RPMI7951 (cell line): ENCODE results near the gene HSD17B14. TPM values are rescaled to one million over a fixed set of nuclear protein-coding genes. Genes with fewer than 3 reads are reported as not detected.
"Not testable (repeated sequence)": the region's sequence is repeated elsewhere in the genome, so short reads cannot be mapped to it uniquely, and the experiment has no call there.

Experiments
- DNase-seq: peaks from one replicate; pipeline ENCODE4 v3.0.0-alpha.2; 2012; ENCODE audit warnings: low read depth
- total RNA-seq: library from RNA; depleted of rRNA; stranded (reverse); fragments of >200 nt; shearing (Covaris generic); gene quantifications from 2 replicates; pipeline ENCODE4 v1.2.3, GENCODE V29; 2014; rRNA removed

The HSD17B14 gene
- total RNA-seq: 0.84 and 3.0 TPM in 2 replicates

- no peak for DNase-seq
These were observed at the start of gene HSD17B14 for GRCh38 chr19:48836089-48837017. Gene HSD17B14, minus strand, starts transcription at chr19:48836491. Its CDS starts 80 bp downstream, at chr19:48836411.

DNA sequence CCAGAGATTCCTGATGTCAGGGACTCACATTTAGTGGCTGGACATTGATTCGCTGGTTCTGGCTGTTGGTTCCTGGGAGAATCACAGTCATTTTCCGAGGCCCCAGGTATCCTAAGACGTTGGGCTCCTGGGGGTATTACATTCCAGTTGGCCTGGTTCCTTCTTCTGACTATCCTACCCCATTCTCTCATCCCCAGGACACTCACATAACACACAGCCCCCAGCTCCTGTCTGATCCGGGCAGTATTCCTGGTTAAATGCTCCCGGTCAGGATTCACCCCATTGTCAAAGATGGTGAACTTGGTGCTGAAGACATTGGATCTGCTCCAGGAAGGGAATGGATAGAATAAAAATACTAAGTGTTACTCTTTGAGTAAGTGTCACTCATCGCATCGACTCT, 47.4 kb upstream of the HSD17B14 start:
- no peak for DNase-seq

- peak; percentile 41 for DNase-seq
These were observed 45.7 kb upstream of the HSD17B14 start for GRCh38 chr19:48881741-48882657.

DNA sequence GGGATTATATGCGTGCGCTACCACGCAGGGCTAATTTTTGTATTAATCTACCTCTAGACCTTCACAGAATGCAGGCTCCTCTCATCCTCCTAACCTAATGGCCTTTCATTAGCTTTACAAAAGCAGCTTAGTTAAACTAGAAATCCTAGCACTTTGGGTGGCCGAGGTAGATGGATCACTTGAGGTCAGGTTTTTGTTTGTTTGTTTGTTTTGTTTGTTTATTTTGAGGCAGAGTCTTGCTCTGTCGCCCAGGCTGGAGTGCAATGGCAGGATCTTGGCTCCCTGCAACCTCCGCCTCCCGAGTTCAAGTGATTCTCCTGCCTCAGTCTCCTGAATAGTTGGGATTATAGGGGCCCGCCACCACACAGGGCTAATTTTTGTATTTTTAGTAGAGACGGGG, 43.4 kb upstream of the HSD17B14 start:
- not testable (repeated sequence) for DNase-seq

DNA sequence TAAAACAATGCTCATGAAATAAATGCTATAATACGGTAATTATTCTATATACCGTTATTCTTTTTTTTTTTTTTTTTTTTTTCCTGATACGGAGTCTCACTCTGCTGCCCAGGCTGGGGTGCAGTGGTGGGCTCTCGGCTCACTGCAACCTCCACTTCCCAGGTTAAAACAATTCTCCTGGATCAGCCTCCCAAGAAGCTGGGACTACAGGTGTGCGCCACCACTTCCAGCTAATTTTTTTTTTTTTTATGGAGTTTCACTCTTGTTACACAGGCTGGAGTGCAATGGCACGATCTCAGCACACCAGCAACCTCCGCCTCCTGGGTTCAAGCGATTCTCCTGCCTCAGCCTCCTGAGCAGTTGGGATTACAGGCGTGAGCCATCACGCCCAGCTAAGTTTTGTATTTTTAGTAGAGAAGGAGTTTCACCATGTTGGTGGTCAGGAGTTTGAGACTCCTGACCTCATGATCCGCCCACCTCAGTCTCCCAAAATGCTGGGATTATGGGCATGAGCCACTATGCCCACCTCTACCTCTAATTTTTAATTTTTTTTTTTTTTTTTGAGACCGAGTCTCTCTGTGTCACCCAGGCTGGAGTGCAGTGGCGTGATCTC, 42.8 kb upstream of the HSD17B14 start:
- DNase-seq: no peak

GRCh38 chr19:48878196-48879024, 42.1 kb upstream of the HSD17B14 start:
- peak; percentile 22 for DNase-seq

- no peak for DNase-seq
These were observed 41.5 kb upstream of the HSD17B14 start for GRCh38 chr19:48877855-48878195.

DNA sequence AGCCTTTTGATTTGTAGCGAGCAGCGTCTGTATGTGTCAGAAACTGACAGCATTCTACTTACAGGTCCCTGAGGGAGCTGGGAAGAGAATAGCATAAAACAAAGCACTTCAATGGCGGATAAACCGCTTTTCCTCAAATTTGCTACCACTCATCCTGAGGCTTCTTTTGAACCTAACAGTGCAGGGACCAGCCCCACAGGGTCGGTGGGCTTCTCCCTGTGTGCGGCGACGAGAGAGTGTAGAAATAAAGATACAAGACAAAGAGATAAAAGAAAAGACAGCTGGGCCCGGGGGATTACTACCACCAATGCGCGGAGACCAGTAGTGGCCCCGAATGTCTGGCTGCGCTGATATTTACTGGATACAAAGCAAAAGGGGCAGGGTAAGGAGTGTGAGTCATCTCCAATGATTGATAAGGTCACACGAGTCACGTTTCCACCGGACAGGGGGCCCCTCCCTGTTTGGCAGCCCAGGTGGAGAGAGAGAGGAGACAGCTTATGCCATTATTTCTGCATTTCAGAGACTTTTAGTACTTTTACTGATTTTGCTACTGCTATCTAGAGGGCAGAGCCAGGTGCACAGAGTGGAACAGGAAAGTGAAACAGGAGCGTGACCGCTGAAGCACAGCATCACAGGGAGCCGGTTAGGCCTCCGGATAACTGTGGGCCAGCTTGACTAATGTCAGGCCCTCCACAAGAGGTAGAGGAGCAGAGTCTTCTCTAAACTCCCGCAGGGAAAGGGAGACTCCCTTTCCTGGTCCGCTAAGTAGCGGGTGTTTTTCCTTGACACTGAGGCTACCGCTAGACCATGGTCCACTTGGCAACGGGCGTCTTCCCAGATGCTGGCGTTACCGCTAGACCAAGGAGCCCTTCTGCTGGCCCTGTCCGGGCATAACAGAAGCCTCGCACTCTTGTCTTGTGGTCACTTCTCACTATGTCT, 40.0 kb upstream of the HSD17B14 start:
- DNase-seq: peak; percentile 64

DNA sequence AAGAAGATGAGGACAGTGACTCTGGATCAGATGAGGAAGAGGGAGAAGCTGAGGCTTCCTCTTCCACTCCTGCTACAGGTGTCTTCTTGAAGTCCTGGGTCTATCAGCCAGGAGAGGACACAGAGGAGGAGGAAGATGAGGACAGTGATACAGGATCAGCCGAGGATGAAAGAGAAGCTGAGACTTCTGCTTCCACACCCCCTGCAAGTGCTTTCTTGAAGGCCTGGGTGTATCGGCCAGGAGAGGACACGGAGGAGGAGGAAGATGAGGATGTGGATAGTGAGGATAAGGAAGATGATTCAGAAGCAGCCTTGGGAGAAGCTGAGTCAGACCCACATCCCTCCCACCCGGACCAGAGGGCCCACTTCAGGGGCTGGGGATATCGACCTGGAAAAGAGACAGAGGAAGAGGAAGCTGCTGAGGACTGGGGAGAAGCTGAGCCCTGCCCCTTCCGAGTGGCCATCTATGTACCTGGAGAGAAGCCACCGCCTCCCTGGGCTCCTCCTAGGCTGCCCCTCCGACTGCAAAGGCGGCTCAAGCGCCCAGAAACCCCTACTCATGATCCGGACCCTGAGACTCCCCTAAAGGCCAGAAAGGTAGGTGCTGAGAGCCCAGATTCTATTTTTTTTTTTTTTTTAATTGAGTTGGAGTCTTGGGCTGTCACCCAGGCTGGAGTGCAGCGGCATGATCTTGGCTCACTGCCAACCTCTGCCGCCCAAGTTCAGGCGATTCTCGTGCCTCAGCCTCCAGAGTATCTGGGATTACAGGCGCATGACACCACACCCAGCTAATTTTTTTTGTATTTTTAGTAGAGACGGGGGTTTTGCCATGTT, 38.2 kb upstream of the HSD17B14 start:
- DNase-seq: peak; percentile 82

DNA sequence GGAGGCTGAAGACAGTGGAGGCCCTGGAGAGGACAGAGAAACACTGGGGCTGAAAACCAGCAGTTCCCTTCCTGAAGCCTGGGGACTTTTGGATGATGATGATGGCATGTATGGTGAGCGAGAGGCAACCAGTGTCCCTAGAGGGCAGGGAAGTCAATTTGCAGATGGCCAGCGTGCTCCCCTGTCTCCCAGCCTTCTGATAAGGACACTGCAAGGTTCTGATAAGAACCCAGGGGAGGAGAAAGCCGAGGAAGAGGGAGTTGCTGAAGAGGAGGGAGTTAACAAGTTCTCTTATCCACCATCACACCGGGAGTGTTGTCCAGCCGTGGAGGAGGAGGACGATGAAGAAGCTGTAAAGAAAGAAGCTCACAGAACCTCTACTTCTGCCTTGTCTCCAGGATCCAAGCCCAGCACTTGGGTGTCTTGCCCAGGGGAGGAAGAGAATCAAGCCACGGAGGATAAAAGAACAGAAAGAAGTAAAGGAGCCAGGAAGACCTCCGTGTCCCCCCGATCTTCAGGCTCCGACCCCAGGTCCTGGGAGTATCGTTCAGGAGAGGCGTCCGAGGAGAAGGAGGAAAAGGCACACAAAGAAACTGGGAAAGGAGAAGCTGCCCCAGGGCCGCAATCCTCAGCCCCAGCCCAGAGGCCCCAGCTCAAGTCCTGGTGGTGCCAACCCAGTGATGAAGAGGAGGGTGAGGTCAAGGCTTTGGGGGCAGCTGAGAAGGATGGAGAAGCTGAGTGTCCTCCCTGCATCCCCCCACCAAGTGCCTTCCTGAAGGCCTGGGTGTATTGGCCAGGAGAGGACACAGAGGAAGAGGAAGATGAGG, 37.4 kb upstream of the HSD17B14 start:
- DNase-seq: no peak

- peak; percentile 96 for DNase-seq
These were observed 36.7 kb upstream of the HSD17B14 start for GRCh38 chr19:48872884-48873475.

DNA sequence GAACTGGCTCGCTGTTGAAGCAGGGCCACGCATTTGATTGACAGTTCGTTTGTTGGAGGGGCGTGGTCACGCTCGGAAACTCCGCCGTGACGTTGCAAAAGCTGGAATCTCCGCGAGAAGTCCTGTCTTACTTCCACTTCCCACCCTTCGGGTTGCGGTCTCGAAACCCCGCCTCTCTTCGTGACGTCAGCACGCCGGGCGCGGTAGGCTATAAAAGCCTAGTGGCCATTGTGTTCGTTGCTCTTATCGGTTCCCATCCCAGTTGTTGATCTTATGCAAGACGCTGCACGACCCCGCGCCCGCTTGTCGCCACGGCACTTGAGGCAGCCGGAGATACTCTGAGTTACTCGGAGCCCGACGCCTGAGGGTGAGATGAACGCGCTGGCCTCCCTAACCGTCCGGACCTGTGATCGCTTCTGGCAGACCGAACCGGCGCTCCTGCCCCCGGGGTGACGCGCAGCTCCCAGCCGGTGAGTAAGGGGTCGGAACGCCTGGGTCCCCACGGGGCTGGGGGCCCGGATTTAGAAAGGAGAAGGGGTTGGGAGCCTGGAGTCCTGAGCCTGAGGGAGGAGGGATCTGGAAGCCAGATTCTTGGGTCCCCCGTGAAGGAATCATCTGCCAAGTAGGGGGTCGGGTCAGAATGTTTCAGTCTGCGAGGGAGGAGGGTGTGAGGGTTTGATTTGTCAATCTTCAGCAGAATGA, 36.0 kb upstream of the HSD17B14 start, which contains the start of gene PPP1R15A:
PPP1R15A (plus strand) TSS at position 240 of the 702 bp plus-strand sequence. CDS start 813 bp downstream, outside the sequence.
- peak; percentile 98 for DNase-seq

DNA sequence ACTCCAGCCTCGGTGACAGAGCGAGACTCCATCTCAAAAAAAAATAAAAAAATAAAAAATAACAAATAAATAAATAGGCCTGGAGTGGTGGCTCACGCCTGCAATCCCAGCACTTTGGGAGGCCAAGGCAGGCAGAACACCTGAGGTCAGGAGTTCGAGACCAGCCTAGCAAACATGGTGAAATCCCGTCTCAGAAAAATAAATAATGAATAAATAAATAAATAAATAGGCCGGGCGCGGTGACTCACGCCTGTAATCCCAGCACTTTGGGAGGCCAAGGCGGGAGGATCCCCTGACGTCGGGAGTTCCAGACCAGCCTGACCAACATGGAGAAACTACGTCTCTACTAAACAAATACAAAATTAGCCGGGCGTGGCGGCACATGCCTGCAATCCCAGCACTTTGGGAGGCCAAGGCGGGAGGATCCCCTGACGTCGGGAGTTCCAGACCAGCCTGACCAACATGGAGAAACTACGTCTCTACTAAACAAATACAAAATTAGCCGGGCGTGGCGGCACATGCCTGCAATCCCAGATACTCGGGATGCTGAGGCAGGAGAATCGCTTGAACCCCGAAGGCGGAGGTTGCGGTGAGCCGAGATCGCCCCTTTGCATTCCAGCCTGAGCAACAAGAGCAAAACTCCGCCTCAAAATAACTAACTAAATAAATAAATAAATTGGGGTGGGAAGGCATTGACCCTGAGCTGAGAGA, 35.3 kb upstream of the HSD17B14 start:
- DNase-seq: not testable (repeated sequence)

DNA sequence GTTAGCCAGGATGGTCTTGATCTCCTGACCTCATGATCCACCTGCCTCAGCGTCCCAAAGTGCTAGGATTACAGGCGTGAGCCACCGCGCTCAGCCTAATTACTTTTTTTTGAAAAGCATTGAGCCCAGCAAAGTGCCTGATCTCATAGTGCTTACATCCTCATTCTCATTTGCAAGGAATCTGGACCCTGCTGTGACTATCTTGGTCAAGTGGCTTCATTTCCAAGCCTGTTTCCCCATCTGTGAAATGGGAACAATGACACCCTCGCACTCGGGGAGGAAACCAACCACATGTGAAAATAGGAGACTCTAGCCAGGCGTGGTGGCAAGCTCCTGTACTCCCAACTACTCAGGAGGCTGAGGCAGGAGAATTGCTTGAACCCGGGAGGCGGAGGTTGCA, 33.8 kb upstream of the HSD17B14 start:
- DNase-seq: no peak

GRCh38 chr19:48868114-48868886, 32.0 kb upstream of the HSD17B14 start, which contains the start of gene PLEKHA4:
Gene PLEKHA4, minus strand, starts transcription at chr19:48868617. Its CDS starts 997 bp downstream, at chr19:48867620.
- peak; percentile 65 for DNase-seq
